ENCODE results near the gene PKHD1. TPM values are rescaled to one million over a fixed set of nuclear protein-coding genes. Genes with fewer than 3 reads are reported as not detected.

The PKHD1 gene
- total RNA-seq, 1 experiment from 2014 or later: 0.09 TPM

DNA sequence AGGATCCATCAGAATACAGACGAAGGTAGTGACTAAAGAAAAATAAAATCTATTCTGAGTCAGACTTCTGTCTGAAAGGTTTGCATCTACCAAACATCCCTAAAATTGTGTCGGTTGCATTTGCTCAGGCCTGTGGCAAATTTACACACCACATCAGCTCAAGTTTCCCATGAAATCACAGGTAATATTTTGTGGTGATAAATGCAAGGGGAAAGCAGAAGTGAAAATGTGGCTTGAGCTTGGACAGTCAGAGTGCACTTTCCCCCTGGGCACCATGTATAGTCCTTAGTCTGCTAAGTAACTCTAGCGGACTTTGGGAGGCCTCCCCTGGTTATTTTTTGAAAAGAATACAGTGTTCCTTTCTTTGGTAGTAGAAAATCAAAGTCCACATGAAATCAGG, 159.1 kb downstream of the PKHD1 start:
- Histone ChIP-seq H3T11ph (ENCODE audit: low read length) (no peak overlapping the region), H3K4ac (ENCODE audit: low read depth, low read length) (no peak overlapping the region), H2BK120ac (ENCODE audit: low read depth, low read length, poor library complexity, severe bottlenecking) (no peak overlapping the region), H3K79me2 (ENCODE audit: insufficient read depth, low read length) (no peaks in the 10 kb centered on the region), H2AFZ (ENCODE audit: low read length) (no peak overlapping the region), H2BK20ac (ENCODE audit: low read depth, low read length, poor library complexity, severe bottlenecking) (no peak overlapping the region), H4K20me1 (ENCODE audit: control insufficient read depth, insufficient read depth, insufficient read length) (no peaks in the 10 kb centered on the region), H3K4me2 (ENCODE audit: insufficient read depth, insufficient read length, low read length) (no peak overlapping the region), H3K23ac (ENCODE audit: insufficient read length, low read depth, low read length) (no peak overlapping the region), H4K8ac (replicated peaks; ENCODE audit: insufficient read length, low read depth, low read length) (no peak overlapping the region), H2BK15ac (ENCODE audit: low read depth, low read length) (no peak overlapping the region), H3K9me3 (ENCODE audit: control insufficient read depth, low read depth, low read length) (peaks cover 1% of the 10 kb centered on the region), H2BK5ac (ENCODE audit: insufficient read length, low read length) (no peak overlapping the region), H4K91ac (ENCODE audit: insufficient read length, low read depth, low read length) (no peak overlapping the region), H3K23me2 (ENCODE audit: insufficient read length, low read depth, low read length, poor library complexity, severe bottlenecking) (no peaks in the 10 kb centered on the region), H3K56ac (ENCODE audit: insufficient read length, low read depth, low read length) (no peak overlapping the region), H2AK5ac (ENCODE audit: insufficient read length, low read length) (no peak overlapping the region), H3K79me1 (ENCODE audit: insufficient read depth, low read depth, low read length, poor library complexity, severe bottlenecking) (no peaks in the 10 kb centered on the region), H3K14ac (ENCODE audit: insufficient read depth, low read length) (no peak overlapping the region), H3K27me3 (ENCODE audit: insufficient read depth, low read length) (no peaks in the 10 kb centered on the region), H4K5ac (ENCODE audit: insufficient read length, low read depth, low read length) (no peak overlapping the region), H3K4me1 (ENCODE audit: insufficient read depth, low read length) (no peaks in the 10 kb centered on the region), H3K9ac (ENCODE audit: extremely low read depth, insufficient read length, low read length) (no peak overlapping the region), H2BK12ac (ENCODE audit: insufficient read length, low read depth, low read length) (no peak overlapping the region), H3K18ac (ENCODE audit: insufficient read length, low read depth, low read length) (no peak overlapping the region), H3K27ac (ENCODE audit: insufficient read length, low read depth, low read length) (no peak overlapping the region)
- WGBS (ENCODE audit: extremely low coverage, insufficient read length, low lambda C conversion rate): no CpG with 5 or more reads among the region's 3 CpGs
- Mint-ChIP-seq H3K9me3 (peaks cover 13 to 16% of the 10 kb centered on the region in 2 experiments; a peak in 4 of 5 replicates), H3K27me3 (ENCODE audit: low read depth) (no peaks in the 10 kb centered on the region), H3K27ac (no peak overlapping the region), H3K4me1 (peaks cover 8 to 10% of the 10 kb centered on the region in 2 experiments), H3K36me3 (ENCODE audit: insufficient read depth in 1 of 3, low read depth in 3 of 3) (peaks cover 6 to 18% (median 9%) of the 10 kb centered on the region in 3 experiments), H3K4me3 (no peak overlapping the region)
- DNase-seq: no peak
- TF ChIP-seq, protein P1, sequence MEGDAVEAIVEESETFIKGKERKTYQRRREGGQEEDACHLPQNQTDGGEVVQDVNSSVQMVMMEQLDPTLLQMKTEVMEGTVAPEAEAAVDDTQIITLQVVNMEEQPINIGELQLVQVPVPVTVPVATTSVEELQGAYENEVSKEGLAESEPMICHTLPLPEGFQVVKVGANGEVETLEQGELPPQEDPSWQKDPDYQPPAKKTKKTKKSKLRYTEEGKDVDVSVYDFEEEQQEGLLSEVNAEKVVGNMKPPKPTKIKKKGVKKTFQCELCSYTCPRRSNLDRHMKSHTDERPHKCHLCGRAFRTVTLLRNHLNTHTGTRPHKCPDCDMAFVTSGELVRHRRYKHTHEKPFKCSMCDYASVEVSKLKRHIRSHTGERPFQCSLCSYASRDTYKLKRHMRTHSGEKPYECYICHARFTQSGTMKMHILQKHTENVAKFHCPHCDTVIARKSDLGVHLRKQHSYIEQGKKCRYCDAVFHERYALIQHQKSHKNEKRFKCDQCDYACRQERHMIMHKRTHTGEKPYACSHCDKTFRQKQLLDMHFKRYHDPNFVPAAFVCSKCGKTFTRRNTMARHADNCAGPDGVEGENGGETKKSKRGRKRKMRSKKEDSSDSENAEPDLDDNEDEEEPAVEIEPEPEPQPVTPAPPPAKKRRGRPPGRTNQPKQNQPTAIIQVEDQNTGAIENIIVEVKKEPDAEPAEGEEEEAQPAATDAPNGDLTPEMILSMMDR (conservative IDR thresholded peaks at IDR 0.05): no peak
